T-cell (primary cell): ENCODE data around the gene ZNF654. TPM values are rescaled to one million over a fixed set of nuclear protein-coding genes. Genes with fewer than 3 reads are reported as not detected.

Source experiments
- ATAC-seq, 4 experiments: fragments of 200-7000 bp in 3 of 4; fragments of 150-1000 bp in 1 of 4; cut with Tn5 transposase; replicated peaks in 1 of 4; 1 replicate in 3 of 4; 2 replicates in 1 of 4; pipeline ENCODE4 v1.10.0; 2021; ENCODE audit warnings: moderate library complexity in 3 of 4, mild to moderate bottlenecking in 2 of 4, moderate number of reproducible peaks in 1 of 4
- CTCF ChIA-PET, 2 donors: fragments of 300-600 bp; sonication (Branson Sonifier 250); formaldehyde crosslinking; loops; one replicate each; lab custom pipeline; 2022; ENCODE audit warnings: antibody characterized with exemption in 2 of 2; lab: Charles Lee
- POLR2A ChIA-PET, 2 donors: fragments of 300-600 bp; sonication (Branson Sonifier 250); formaldehyde crosslinking; loops; one replicate each; lab custom pipeline; 2022; ENCODE audit warnings: antibody characterized with exemption in 2 of 2; lab: Charles Lee
- DNase-seq, 35 experiments: peaks; one replicate each; pipeline versions ENCODE4 v3.0.0 to v3.0.0-alpha.2; 2013 to 2023
- H3K27ac ChIP-seq: one replicate; pipeline ENCODE4 v1.5.1; 2013; ENCODE audit warnings: low read length
- H3K27me3 ChIP-seq, 2 experiments: replicated peaks in 1 of 2; 1 replicate in 1 of 2; 2 replicates in 1 of 2; pipeline versions ENCODE4 v1.6.1 to v1.7.0; 2013; ENCODE audit warnings: low read length in 1 of 2, mixed read lengths in 1 of 2; ENCODE audit not compliant: control insufficient read depth in 2 of 2, insufficient read depth in 2 of 2; ENCODE audit errors: extremely low read depth in 1 of 2
- H3K36me3 ChIP-seq, 2 donors: 1 replicate in 1 of 2; 2 replicates in 1 of 2; pipeline versions ENCODE4 v1.6.1 to v1.7.0; 2013; ENCODE audit warnings: low read length in 1 of 2; ENCODE audit not compliant: control insufficient read depth in 2 of 2, insufficient read depth in 1 of 2; ENCODE audit errors: extremely low read depth in 1 of 2
- H3K4me1 ChIP-seq, 2 experiments: 1 replicate in 1 of 2; 2 replicates in 1 of 2; pipeline versions ENCODE4 v1.6.1 to v1.7.0; 2013; ENCODE audit warnings: low read length in 2 of 2, mixed read lengths in 1 of 2; ENCODE audit not compliant: insufficient read depth in 2 of 2, control insufficient read depth in 1 of 2; ENCODE audit errors: extremely low read depth in 1 of 2
- H3K4me3 ChIP-seq, 2 donors: 1 replicate in 1 of 2; 2 replicates in 1 of 2; pipeline versions ENCODE4 v1.5.1 to v1.7.0; 2013; ENCODE audit warnings: mild to moderate bottlenecking in 2 of 2, low read length in 1 of 2, moderate library complexity in 1 of 2; ENCODE audit not compliant: control insufficient read depth in 1 of 2; ENCODE audit errors: extremely low read depth in 1 of 2
- H3K9me3 ChIP-seq: 2 replicates; pipeline ENCODE4 v1.7.0; 2013
- H3K27ac Mint-ChIP-seq, 2 donors: one replicate each; pipeline ENCODE4 v1.8.0; 2020 to 2021; ENCODE audit warnings: mild to moderate bottlenecking in 2 of 2, mixed read lengths in 2 of 2
- H3K27me3 Mint-ChIP-seq, 2 donors: one replicate each; pipeline ENCODE4 v1.8.0; 2021 to 2022; ENCODE audit warnings: mixed read lengths in 2 of 2
- H3K36me3 Mint-ChIP-seq: one replicate; pipeline ENCODE4 v1.8.0; 2021; ENCODE audit warnings: mixed read lengths
- H3K4me1 Mint-ChIP-seq, 3 donors: one replicate each; pipeline ENCODE4 v1.8.0; 2020 to 2022; ENCODE audit warnings: mixed read lengths in 3 of 3, mild to moderate bottlenecking in 1 of 3
- H3K4me3 Mint-ChIP-seq, 3 donors: one replicate each; pipeline ENCODE4 v1.8.0; 2020 to 2022; ENCODE audit warnings: mild to moderate bottlenecking in 3 of 3, mixed read lengths in 3 of 3, moderate library complexity in 3 of 3
- H3K9me3 Mint-ChIP-seq, 3 donors: one replicate each; pipeline ENCODE4 v1.8.0; 2020 to 2022; ENCODE audit warnings: mixed read lengths in 3 of 3
- WGBS: methylation state at CpG from one replicate; pipeline ENCODE4 v1.1.5; 2013; ENCODE audit warnings: missing lambda C conversion rate; ENCODE audit not compliant: insufficient coverage; 5-methylcytosine and 5-hydroxymethylcytosine counted together
- total RNA-seq, 35 experiments: library from RNA in 6 of 35; stranded (reverse) in 6 of 35; fragments of 120-200 nt in 1 of 35; gene quantifications; one replicate each; pipeline versions ENCODE4 v1.2.1 to v1.2.4 and lab custom pipeline; 2013 to 2026

Gene ZNF654
- total RNA-seq, 5 donors from 2014 or later (not counting 1 experiment from before 2014, with no cell fraction given) = 14.1 to 21.5 (median 17.1) TPM

- H3K4me1 Mint-ChIP-seq = peaks cover 58 to 70% (median 68%) of the 10 kb centered on the region in 3 donors
- Histone ChIP-seq H3K36me3 (no peaks in the 10 kb centered on the region), H3K4me1 (no peaks in the 10 kb centered on the region), H3K27me3 (no peaks in the 10 kb centered on the region), H3K4me3 (no peak overlapping the region), H3K9me3 (peaks cover 2% of the 10 kb centered on the region), H3K27ac (no peak overlapping the region)
- no peak overlapping the region for H3K4me3 Mint-ChIP-seq
- CTCF ChIA-PET = no interaction called here
- H3K27me3 Mint-ChIP-seq = no peaks in the 10 kb centered on the region
- WGBS = no CpG with 5 or more reads among the region's 2 CpGs
- DNase-seq (no peak), ATAC-seq (no peak)
- H3K27ac Mint-ChIP-seq = no peak overlapping the region
- POLR2A ChIA-PET = interaction anchor here in 1 of 2 donors (0.8 kb wide), 1 partner anchor 10 kb away, joined by 3 read pairs; no protein-coding TSS in a partner anchor
- H3K9me3 Mint-ChIP-seq = peaks cover 0 to 7% (median 0%) of the 10 kb centered on the region in 3 donors
- peaks cover 35% of the 10 kb centered on the region for H3K36me3 Mint-ChIP-seq
Measured at GRCh38 chr3:88075072-88075471, 16.0 kb downstream of the ZNF654 start.

GRCh38 chr3:88075497-88075896 lies 16.4 kb downstream of the ZNF654 start:
- CTCF ChIA-PET = no interaction called here
- H3K36me3 ChIP-seq = no peaks in the 10 kb centered on the region
- no peak overlapping the region for H3K27ac Mint-ChIP-seq
- H3K36me3 Mint-ChIP-seq = peaks cover 34% of the 10 kb centered on the region
- ATAC-seq (no peak), DNase-seq (no peak)
- POLR2A ChIA-PET = interaction anchor here (0.8 to 0.9 kb wide), 2 partner anchors 10 to 16 kb away, joined by 3 read pairs; partner anchors contain the start of genes CGGBP1 (in 1 of the 2) and ZNF654 (in 1 of the 2)
- H3K27me3 Mint-ChIP-seq = no peaks in the 10 kb centered on the region
- peaks cover 58 to 72% (median 70%) of the 10 kb centered on the region in 3 donors for H3K4me1 Mint-ChIP-seq
- H3K9me3 Mint-ChIP-seq = peaks cover 0 to 7% (median 0%) of the 10 kb centered on the region in 3 donors
- H3K27me3 ChIP-seq = no peaks in the 10 kb centered on the region
- WGBS = no CpG with 5 or more reads among the region's 2 CpGs
- H3K27ac ChIP-seq = no peak overlapping the region
- H3K4me3 Mint-ChIP-seq = no peak overlapping the region
- no peak overlapping the region for H3K4me3 ChIP-seq
- H3K4me1 ChIP-seq = no peaks in the 10 kb centered on the region
- H3K9me3 ChIP-seq = peaks cover 2% of the 10 kb centered on the region

- POLR2A ChIA-PET = interaction anchor here (0.6 to 0.9 kb wide), 2 partner anchors 13 to 18 kb away, joined by 3 to 5 read pairs; partner anchors contain the start of genes CGGBP1 (in 1 of the 2) and ZNF654 (in 1 of the 2)
- ATAC-seq (no peak), DNase-seq (no peak)
- Histone ChIP-seq H3K36me3 (no peaks in the 10 kb centered on the region), H3K4me1 (no peaks in the 10 kb centered on the region), H3K27ac (no peak overlapping the region), H3K27me3 (no peaks in the 10 kb centered on the region), H3K9me3 (peaks cover 2% of the 10 kb centered on the region), H3K4me3 (no peak overlapping the region)
- Mint-ChIP-seq H3K9me3 (peaks cover 0 to 7% (median 0%) of the 10 kb centered on the region in 3 donors), H3K27ac (no peak overlapping the region), H3K36me3 (peaks cover 38% of the 10 kb centered on the region), H3K4me1 (peaks cover 63 to 77% (median 77%) of the 10 kb centered on the region in 3 donors), H3K27me3 (no peaks in the 10 kb centered on the region), H3K4me3 (no peak overlapping the region)
- no CpG with 5 or more reads among the region's 1 CpG for WGBS
- CTCF ChIA-PET = no interaction called here
Measured at GRCh38 chr3:88076712-88077111, 17.7 kb downstream of the ZNF654 start.

- no peak overlapping the region for H3K27ac Mint-ChIP-seq
- WGBS = no CpG with 5 or more reads among the region's 3 CpGs
- no peak overlapping the region for H3K4me3 ChIP-seq
- no peak overlapping the region for H3K4me3 Mint-ChIP-seq
- ChIA-PET POLR2A (no interaction called here), CTCF (no interaction called here)
- DNase-seq (no peak), ATAC-seq (no peak)
- H3K27ac ChIP-seq = no peak overlapping the region
- no peaks in the 10 kb centered on the region for H3K9me3 Mint-ChIP-seq
- H3K36me3 Mint-ChIP-seq = peaks cover 37% of the 10 kb centered on the region
- no peaks in the 10 kb centered on the region for H3K27me3 Mint-ChIP-seq
- peaks cover 62 to 73% (median 71%) of the 10 kb centered on the region in 3 donors for H3K4me1 Mint-ChIP-seq
- H3K9me3 ChIP-seq = no peaks in the 10 kb centered on the region
- H3K4me1 ChIP-seq = no peaks in the 10 kb centered on the region
- no peaks in the 10 kb centered on the region for H3K27me3 ChIP-seq
- H3K36me3 ChIP-seq = no peaks in the 10 kb centered on the region
Measured at GRCh38 chr3:88078932-88079331, 19.9 kb downstream of the ZNF654 start.

GRCh38 chr3:88082854-88083253 lies 23.8 kb downstream of the ZNF654 start:
- Histone ChIP-seq H3K9me3 (no peaks in the 10 kb centered on the region), H3K36me3 (peaks cover 0 to 11% of the 10 kb centered on the region in 2 donors), H3K27me3 (no peaks in the 10 kb centered on the region), H3K4me3 (no peak overlapping the region), H3K27ac (no peak overlapping the region), H3K4me1 (no peaks in the 10 kb centered on the region)
- DNase-seq = no peak
- no peak for ATAC-seq
- no peaks in the 10 kb centered on the region for H3K9me3 Mint-ChIP-seq
- no peaks in the 10 kb centered on the region for H3K27me3 Mint-ChIP-seq
- ChIA-PET CTCF (no interaction called here), POLR2A (interaction anchor here in 1 of 2 donors (0.6 kb wide), 1 partner anchor 42 kb away, joined by 3 read pairs; no protein-coding TSS in a partner anchor)
- H3K4me1 Mint-ChIP-seq = peaks cover 49 to 59% (median 52%) of the 10 kb centered on the region in 3 donors
- peaks cover 28% of the 10 kb centered on the region for H3K36me3 Mint-ChIP-seq
- no peak overlapping the region for H3K4me3 Mint-ChIP-seq
- H3K27ac Mint-ChIP-seq = no peak overlapping the region
- WGBS = no CpG with 5 or more reads among the region's 2 CpGs

GRCh38 chr3:88084097-88084501 lies 25.0 kb downstream of the ZNF654 start:
- Mint-ChIP-seq H3K4me3 (no peak overlapping the region), H3K9me3 (no peaks in the 10 kb centered on the region), H3K4me1 (peaks cover 41 to 47% (median 41%) of the 10 kb centered on the region in 3 donors), H3K36me3 (peaks cover 26% of the 10 kb centered on the region), H3K27ac (no peak overlapping the region), H3K27me3 (no peaks in the 10 kb centered on the region)
- ATAC-seq (no peak), DNase-seq (no peak)
- POLR2A ChIA-PET = no interaction called here
- Histone ChIP-seq H3K4me1 (no peaks in the 10 kb centered on the region), H3K9me3 (no peaks in the 10 kb centered on the region), H3K27me3 (no peaks in the 10 kb centered on the region), H3K27ac (no peak overlapping the region), H3K36me3 (peaks cover 0 to 11% of the 10 kb centered on the region in 2 donors), H3K4me3 (no peak overlapping the region)
- 100% methylated on average over 1 of the region's 2 CpGs for WGBS
- CTCF ChIA-PET = interaction anchor here (0.7 to 1.0 kb wide), 2 partner anchors 24 to 30 kb away, joined by 3 read pairs; no protein-coding TSS in a partner anchor
